Esophagus muscularis mucosa (tissue), 4 donors: ENCODE results near the gene HOXB9. TPM values are rescaled to one million over a fixed set of nuclear protein-coding genes. Genes with fewer than 3 reads are reported as not detected.

Experiments used
- DNase-seq: peaks from one replicate; pipeline ENCODE4 v3.0.0-alpha.2; 2017; ENCODE audit errors: extremely low spot score
- H3K27ac ChIP-seq, 4 donors: fragments of 200-600 bp; sonication (generic); replicated peaks in 1 of 4; 1 replicate in 3 of 4; 2 replicates in 1 of 4; pipeline ENCODE4 v1.5.1; 2016 to 2019; ENCODE audit warnings: mild to moderate bottlenecking in 1 of 4
- H3K27me3 ChIP-seq, 4 donors: fragments of 200-600 bp; sonication (generic); one replicate each; pipeline versions ENCODE4 v1.5.1 to v1.6.0; 2016 to 2019
- H3K36me3 ChIP-seq, 4 donors: fragments of 200-600 bp; sonication (generic); one replicate each; pipeline ENCODE4 v1.5.1; 2016 to 2019
- H3K4me1 ChIP-seq, 4 donors: fragments of 200-600 bp; sonication (generic); one replicate each; pipeline ENCODE4 v1.5.1; 2016 to 2019
- H3K4me3 ChIP-seq, 4 donors: fragments of 200-600 bp; sonication (generic); 1 replicate in 2 of 4; 2 replicates in 2 of 4; pipeline ENCODE4 v1.5.1; 2016 to 2019; ENCODE audit warnings: mild to moderate bottlenecking in 4 of 4, moderate library complexity in 1 of 4
- H3K9me3 ChIP-seq, 4 donors: fragments of 200-600 bp; sonication (generic); 1 replicate in 3 of 4; 2 replicates in 1 of 4; pipeline ENCODE4 v1.5.1; 2016 to 2019
- EP300 ChIP-seq: sonication (generic); formaldehyde crosslinking; IDR thresholded peaks from one replicate; pipeline ENCODE4 v1.6.1; 2017; ENCODE audit warnings: antibody characterized with exemption
- POLR2A ChIP-seq: fragments of 450-650 bp; IDR thresholded peaks from one replicate; pipeline ENCODE4 v1.6.1; 2017; ENCODE audit warnings: antibody characterized with exemption, moderate library complexity, mild to moderate bottlenecking, low read depth
- POLR2AphosphoS5 ChIP-seq, 2 donors: sonication (generic); formaldehyde crosslinking; IDR thresholded peaks; one replicate each; pipeline ENCODE4 v1.6.1; 2017; ENCODE audit warnings: antibody characterized with exemption in 2 of 2
- WGBS: methylation state at CpG from one replicate; pipeline ENCODE4 v1.1.5; 2018; 5-methylcytosine and 5-hydroxymethylcytosine counted together
- intact Hi-C: fragments of 100-400 bp; cut with DNase I; formaldehyde crosslinking; loops from one replicate; pipeline ENCODE4 v1.15.1; 2023
- total RNA-seq, 4 donors: library from RNA; depleted of rRNA; stranded (reverse); fragments of >200 nt; gene quantifications; one replicate each; pipeline versions ENCODE4 v1.1.0 to v1.2.1, GENCODE V29; 2016
- TF ChIP-seq, protein P1 (sequence below), 3 experiments: fragments of 200-600 bp in 2 of 3; fragments of 450-650 bp in 1 of 3; sonication (generic) in 2 of 3; IDR thresholded peaks; one replicate each; pipeline ENCODE4 v1.5.1; 2017 to 2019; ENCODE audit warnings: antibody characterized with exemption in 3 of 3, mild to moderate bottlenecking in 2 of 3, moderate library complexity in 1 of 3

Gene HOXB9
- total RNA-seq, 4 donors from 2014 or later, result not detected

DNA sequence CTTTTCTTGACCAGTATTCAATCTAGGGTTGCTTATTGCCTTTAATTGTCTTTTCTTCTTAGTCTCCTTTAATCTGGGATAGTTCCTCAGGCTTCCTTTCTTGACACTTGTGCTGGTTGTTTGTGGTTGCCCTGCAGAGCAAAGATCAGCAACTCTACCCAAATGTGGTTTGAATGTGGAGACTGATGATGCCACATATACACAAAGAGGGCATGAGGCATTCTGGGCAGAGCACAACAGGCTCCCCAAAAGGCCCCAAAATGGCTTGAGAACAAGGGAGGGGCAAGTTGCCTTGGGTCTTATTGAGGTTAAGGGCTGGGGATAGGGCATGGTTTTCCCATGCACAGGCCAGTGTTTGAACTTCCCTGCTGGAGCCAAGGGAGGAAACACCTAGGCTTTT, 29.8 kb upstream of the HOXB9 start:
- no peak overlapping the region for H3K27ac ChIP-seq
- no peak for DNase-seq
- no peaks in the 10 kb centered on the region for H3K9me3 ChIP-seq
- peaks cover 0 to 39% (median 3%) of the 10 kb centered on the region in 4 donors for H3K27me3 ChIP-seq
- TF ChIP-seq POLR2AphosphoS5 (IDR thresholded peaks at IDR 0.05) (no peak), EP300 (no peak), POLR2A (no peak)
- TF ChIP-seq, protein P1, sequence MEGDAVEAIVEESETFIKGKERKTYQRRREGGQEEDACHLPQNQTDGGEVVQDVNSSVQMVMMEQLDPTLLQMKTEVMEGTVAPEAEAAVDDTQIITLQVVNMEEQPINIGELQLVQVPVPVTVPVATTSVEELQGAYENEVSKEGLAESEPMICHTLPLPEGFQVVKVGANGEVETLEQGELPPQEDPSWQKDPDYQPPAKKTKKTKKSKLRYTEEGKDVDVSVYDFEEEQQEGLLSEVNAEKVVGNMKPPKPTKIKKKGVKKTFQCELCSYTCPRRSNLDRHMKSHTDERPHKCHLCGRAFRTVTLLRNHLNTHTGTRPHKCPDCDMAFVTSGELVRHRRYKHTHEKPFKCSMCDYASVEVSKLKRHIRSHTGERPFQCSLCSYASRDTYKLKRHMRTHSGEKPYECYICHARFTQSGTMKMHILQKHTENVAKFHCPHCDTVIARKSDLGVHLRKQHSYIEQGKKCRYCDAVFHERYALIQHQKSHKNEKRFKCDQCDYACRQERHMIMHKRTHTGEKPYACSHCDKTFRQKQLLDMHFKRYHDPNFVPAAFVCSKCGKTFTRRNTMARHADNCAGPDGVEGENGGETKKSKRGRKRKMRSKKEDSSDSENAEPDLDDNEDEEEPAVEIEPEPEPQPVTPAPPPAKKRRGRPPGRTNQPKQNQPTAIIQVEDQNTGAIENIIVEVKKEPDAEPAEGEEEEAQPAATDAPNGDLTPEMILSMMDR (IDR thresholded peaks at IDR 0.05), result no peak
- intact Hi-C loops, result no loop called here
- no peaks in the 10 kb centered on the region for H3K4me1 ChIP-seq
- no peak overlapping the region for H3K4me3 ChIP-seq
- H3K36me3 ChIP-seq, result no peaks in the 10 kb centered on the region

DNA sequence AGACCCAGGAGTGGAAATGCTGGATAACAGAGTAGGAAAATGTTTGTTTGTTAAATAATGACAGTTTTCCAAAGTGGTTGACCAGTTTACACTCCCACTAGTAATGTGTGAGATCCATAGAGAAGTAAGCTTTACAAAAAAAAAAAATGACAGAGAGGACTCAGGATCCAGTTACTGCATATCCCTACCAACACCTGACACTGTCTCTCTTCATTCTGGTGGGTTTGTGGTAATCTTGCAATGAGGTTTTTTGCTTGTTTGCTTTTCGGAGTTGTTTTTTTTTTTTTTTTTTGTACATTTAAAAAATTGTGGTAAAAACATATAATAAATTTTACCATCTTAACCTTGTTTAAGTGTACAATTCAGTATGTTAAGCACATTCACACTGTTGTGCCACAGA, 23.6 kb upstream of the HOXB9 start:
- no peak overlapping the region for H3K27ac ChIP-seq
- H3K4me1 ChIP-seq, result peaks cover 11 to 21% (median 19%) of the 10 kb centered on the region in 4 donors
- TF ChIP-seq POLR2AphosphoS5 (IDR thresholded peaks at IDR 0.05), result no peak
- TF ChIP-seq, protein P1 (IDR thresholded peaks at IDR 0.05), result no peak
- TF ChIP-seq EP300, result no peak
- no peak for TF ChIP-seq POLR2A
- DNase-seq, result no peak
- 70% methylated on average over 1 of the region's 1 CpG for WGBS
- intact Hi-C loops, result no loop called here
- peaks cover 0 to 88% (median 36%) of the 10 kb centered on the region in 4 donors for H3K27me3 ChIP-seq
- no peak overlapping the region for H3K4me3 ChIP-seq
- H3K9me3 ChIP-seq, result no peaks in the 10 kb centered on the region
- H3K36me3 ChIP-seq, result no peaks in the 10 kb centered on the region

DNA sequence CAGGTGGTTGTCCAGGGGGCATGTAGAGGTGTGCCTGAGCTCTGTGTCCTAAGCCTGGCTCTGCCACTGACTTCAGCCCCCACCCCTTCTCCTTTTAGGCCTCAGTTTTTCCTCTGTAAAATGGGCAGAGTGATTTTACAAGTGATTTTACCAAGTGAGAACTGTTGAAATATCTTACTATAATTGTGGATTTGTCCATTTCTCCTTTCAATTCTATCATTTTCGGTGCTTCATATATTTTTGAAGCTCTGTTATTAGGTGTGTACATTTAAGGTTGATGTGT, 21.7 kb upstream of the HOXB9 start:
- TF ChIP-seq EP300 (no peak), POLR2A (no peak), POLR2AphosphoS5 (IDR thresholded peaks at IDR 0.05) (no peak)
- TF ChIP-seq, protein P1 (IDR thresholded peaks at IDR 0.05), result no peak
- WGBS, result 59% methylated on average over 1 of the region's 1 CpG
- no peaks in the 10 kb centered on the region for H3K9me3 ChIP-seq
- H3K27ac ChIP-seq, result no peak overlapping the region
- no peak for DNase-seq
- peaks cover 11 to 21% (median 19%) of the 10 kb centered on the region in 4 donors for H3K4me1 ChIP-seq
- intact Hi-C loops, result no loop called here
- H3K4me3 ChIP-seq, result peak overlapping the region in 2 of 4 donors; percentile 47 to 49
- peaks cover 0 to 97% (median 50%) of the 10 kb centered on the region in 4 donors for H3K27me3 ChIP-seq
- H3K36me3 ChIP-seq, result no peaks in the 10 kb centered on the region

DNA sequence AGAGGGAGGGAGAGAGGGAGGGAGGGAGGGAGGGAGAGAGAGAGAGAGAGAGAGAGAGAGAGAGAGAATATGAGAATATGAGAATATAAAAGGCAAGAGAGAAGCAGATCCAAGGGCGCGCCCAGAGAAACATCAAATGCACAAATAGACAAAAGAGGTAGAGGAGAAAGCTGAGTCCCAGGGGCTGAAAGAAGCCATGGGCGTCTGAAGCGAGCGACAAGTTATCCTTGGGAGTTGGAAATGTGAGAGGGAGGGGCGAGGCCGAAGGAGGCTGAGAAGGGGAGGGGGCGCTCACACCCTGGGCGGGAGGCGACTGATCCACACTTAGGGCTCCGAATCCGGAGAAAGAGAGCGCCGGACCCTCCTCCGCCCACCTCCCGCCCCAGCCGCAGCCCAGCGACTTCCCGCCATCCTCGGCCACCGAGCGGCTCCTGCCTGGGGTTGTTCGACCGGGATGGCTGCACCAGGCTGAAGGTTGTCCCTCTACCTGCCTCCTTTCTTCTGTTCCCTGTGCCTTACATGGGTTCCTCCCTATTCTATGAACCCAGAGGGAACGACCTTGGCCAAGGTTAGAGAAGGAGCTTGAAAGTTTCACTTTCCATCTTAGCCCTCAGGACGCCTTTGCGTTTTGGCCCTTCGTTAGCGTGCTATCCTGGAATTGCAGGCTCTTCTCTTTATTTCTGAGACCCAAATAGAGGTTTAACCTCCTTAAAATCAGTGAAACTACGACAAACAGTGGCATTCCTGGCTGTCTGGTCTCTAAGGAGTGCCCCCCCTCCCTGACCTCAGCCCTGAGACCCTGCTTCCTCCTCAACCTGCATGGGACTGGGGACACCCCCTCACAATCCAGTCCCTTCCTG, 21.2 kb upstream of the HOXB9 start:
- intact Hi-C loops, result no loop called here
- Histone ChIP-seq H3K36me3 (no peaks in the 10 kb centered on the region), H3K9me3 (no peaks in the 10 kb centered on the region), H3K4me3 (peak overlapping the region; percentile 46 to 58 (median 48)), H3K27ac (no peak overlapping the region), H3K4me1 (peaks cover 11 to 21% (median 19%) of the 10 kb centered on the region in 4 donors), H3K27me3 (peaks cover 2 to 99% (median 55%) of the 10 kb centered on the region in 4 donors)
- 2% methylated on average over 30 of the region's 30 CpGs for WGBS
- DNase-seq, result no peak
- TF ChIP-seq, protein P1 (IDR thresholded peaks at IDR 0.05), result no peak
- TF ChIP-seq POLR2A (no peak), EP300 (no peak), POLR2AphosphoS5 (IDR thresholded peaks at IDR 0.05) (no peak)
